ENCODE data around the gene KRTAP10-7.

DNA sequence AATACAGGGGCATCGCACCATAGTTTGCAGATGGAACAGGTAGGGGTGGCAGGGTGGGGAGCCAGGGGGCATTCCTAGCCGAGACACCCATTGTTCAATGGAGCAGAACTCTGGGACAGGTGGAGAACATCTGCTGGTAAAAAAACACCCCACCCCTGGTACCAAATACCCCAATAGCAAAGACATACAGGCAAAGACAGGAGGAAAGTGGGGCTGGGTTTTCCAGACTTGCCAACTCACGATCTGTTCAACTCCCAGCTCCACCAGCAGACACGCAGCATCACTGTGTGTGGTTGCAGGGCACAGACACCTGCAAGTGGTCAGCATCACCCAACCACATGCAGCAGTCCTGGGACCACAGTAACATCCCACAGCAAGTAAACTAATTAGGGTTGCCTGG is 11.2 kb downstream of the KRTAP10-7 start:
- TF ChIP-seq, protein P1, sequence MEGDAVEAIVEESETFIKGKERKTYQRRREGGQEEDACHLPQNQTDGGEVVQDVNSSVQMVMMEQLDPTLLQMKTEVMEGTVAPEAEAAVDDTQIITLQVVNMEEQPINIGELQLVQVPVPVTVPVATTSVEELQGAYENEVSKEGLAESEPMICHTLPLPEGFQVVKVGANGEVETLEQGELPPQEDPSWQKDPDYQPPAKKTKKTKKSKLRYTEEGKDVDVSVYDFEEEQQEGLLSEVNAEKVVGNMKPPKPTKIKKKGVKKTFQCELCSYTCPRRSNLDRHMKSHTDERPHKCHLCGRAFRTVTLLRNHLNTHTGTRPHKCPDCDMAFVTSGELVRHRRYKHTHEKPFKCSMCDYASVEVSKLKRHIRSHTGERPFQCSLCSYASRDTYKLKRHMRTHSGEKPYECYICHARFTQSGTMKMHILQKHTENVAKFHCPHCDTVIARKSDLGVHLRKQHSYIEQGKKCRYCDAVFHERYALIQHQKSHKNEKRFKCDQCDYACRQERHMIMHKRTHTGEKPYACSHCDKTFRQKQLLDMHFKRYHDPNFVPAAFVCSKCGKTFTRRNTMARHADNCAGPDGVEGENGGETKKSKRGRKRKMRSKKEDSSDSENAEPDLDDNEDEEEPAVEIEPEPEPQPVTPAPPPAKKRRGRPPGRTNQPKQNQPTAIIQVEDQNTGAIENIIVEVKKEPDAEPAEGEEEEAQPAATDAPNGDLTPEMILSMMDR (conservative IDR thresholded peaks at IDR 0.05; ENCODE audit: low read length) = no peak
- no peak for TF ChIP-seq EZH2phosphoT487 (IDR thresholded peaks at IDR 0.05; ENCODE audit: borderline replicate concordance, low read depth, low read length)
